ENCODE measurements around the gene ITGA11.

Gene ITGA11

DNA sequence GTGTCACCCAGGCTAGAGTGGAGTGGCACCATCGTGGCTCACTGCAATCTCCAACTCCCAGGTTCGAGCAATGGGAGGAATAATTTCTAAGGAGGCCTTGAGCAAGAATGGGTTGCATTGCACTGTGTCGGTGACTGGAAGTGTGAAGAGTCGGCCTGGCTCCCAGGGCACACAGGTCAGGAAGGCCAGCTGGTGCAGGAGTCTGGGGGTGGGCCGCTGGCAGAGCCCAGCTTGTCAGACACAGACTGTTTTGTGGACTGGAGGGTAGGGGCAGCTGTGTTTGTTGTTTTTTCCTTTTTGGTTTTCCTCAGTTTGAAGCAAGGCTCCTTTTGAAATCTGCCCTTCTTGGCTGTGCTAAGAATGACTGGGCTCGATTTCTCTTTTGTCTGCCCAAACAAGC, 66.2 kb downstream of the ITGA11 start:
- H3K9me3 ChIP-seq (ENCODE audit: control insufficient read depth in 1 of 2, low read length in 2 of 2): no peaks in the 10 kb centered on the region

DNA sequence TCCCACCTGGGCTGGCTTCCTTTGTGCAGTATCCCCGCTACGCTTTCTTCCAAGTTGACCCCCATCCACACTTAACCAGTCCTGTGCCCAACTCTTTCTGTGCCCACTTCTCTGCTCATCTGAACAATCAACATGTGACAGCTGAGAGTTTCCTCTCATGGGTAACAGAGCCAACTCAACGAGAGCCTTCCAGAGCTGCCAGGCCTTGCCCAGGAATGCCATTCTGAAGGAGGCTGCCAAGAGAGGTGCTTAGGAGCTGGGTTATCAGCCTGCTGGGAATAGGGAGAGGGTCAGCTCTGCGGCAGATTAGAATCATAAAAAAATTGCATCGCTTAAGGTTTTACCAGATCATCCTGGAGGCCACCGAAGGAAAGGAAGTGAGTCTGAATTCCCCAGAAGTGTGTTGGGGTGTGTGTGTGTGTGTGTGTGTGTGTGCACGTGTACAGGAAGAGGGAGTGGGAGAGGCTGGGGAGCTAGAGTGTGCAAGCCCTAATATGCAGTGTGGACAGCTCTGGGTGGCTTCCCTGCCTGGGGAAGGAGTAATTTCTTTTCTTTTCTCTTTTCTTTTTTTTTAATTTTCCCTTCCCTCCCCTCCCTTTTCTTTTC, 66.7 kb downstream of the ITGA11 start:
- no peak overlapping the region for H3K4me3 ChIP-seq (ENCODE audit: low read depth in 1 of 2, low read length in 2 of 2)
- H3K36me3 ChIP-seq (ENCODE audit: control insufficient read depth in 1 of 2, insufficient read depth in 2 of 2, low read length in 2 of 2): no peaks in the 10 kb centered on the region
- no peaks in the 10 kb centered on the region for H3K9me3 ChIP-seq (ENCODE audit: control insufficient read depth in 1 of 2, low read length in 2 of 2)
- H3K27ac ChIP-seq (ENCODE audit: low read length): no peak overlapping the region
- peaks cover 12 to 18% of the 10 kb centered on the region in 2 donors for H3K4me1 ChIP-seq (ENCODE audit: control insufficient read depth in 1 of 2, insufficient read depth in 2 of 2, low read length in 2 of 2)
- no peaks in the 10 kb centered on the region for H3K27me3 ChIP-seq (ENCODE audit: low read depth, low read length)

More for the DNA sequence above, 66.2 kb downstream of the ITGA11 start:
- H3K27me3 ChIP-seq (ENCODE audit: low read depth, low read length): no peaks in the 10 kb centered on the region
- H3K27ac ChIP-seq (ENCODE audit: low read length): no peak overlapping the region
- peaks cover 12 to 18% of the 10 kb centered on the region in 2 donors for H3K4me1 ChIP-seq (ENCODE audit: control insufficient read depth in 1 of 2, insufficient read depth in 2 of 2, low read length in 2 of 2)
- no peak overlapping the region for H3K4me3 ChIP-seq (ENCODE audit: low read depth in 1 of 2, low read length in 2 of 2)
- no peaks in the 10 kb centered on the region for H3K36me3 ChIP-seq (ENCODE audit: control insufficient read depth in 1 of 2, insufficient read depth in 2 of 2, low read length in 2 of 2)

DNA sequence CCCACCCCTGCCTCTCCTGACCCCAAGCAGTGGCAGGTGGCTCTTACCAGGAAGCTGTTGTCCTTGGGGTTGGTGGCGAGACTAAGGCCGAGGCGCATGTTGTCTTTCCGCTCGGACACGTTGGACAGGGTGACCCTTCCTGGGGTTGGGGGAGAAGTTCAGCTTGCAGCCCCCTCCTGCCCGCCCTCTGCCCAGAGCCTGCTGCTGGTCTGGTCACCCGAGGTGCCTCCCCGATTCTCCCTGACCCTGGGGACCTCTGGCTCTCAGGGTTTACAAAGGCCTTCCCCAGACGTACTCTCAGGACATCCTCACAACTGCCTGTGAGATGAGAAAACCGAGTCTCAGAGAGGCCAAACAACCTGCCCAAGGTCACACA, 67.3 kb downstream of the ITGA11 start:
- Histone ChIP-seq H3K36me3 (ENCODE audit: control insufficient read depth in 1 of 2, insufficient read depth in 2 of 2, low read length in 2 of 2) (no peaks in the 10 kb centered on the region), H3K4me3 (ENCODE audit: low read depth in 1 of 2, low read length in 2 of 2) (no peak overlapping the region), H3K27ac (ENCODE audit: low read length) (no peak overlapping the region), H3K4me1 (ENCODE audit: control insufficient read depth in 1 of 2, insufficient read depth in 2 of 2, low read length in 2 of 2) (peaks cover 12 to 18% of the 10 kb centered on the region in 2 donors), H3K27me3 (ENCODE audit: low read depth, low read length) (no peaks in the 10 kb centered on the region), H3K9me3 (ENCODE audit: control insufficient read depth in 1 of 2, low read length in 2 of 2) (no peaks in the 10 kb centered on the region)

DNA sequence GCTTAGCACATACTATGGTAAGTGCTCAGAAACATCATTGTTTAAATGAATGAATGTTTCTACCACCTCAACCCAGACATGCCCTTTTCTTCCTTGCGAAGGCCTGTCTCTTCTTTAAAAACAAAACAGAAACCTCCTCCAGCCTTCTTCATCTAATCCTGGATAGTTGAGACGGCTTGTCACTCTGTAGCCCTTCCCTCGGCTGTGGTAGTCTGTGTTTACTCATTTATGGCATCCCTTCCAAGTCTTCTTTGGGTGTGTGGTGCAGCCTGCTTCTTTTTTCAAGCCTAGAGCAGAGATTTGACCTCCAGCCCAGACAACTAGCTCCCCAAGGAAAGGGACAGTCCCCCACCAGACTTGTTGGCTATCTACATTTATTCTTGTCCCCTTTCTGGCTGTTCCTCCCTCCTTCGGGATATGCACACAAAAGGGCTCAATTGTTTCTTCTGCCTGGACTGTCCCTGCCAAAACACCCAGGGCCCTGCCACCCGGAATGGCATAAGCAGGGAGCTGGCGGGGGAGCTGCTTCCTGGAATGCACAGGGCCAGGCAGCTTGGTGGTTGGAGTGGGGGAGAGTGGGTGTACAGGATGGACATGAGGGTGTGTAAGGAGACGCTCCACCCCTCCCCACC, 67.8 kb downstream of the ITGA11 start:
- Histone ChIP-seq H3K9me3 (ENCODE audit: control insufficient read depth in 1 of 2, low read length in 2 of 2) (no peaks in the 10 kb centered on the region), H3K27me3 (ENCODE audit: low read depth, low read length) (no peaks in the 10 kb centered on the region), H3K4me3 (ENCODE audit: low read depth in 1 of 2, low read length in 2 of 2) (no peak overlapping the region), H3K4me1 (ENCODE audit: control insufficient read depth in 1 of 2, insufficient read depth in 2 of 2, low read length in 2 of 2) (peaks cover 12 to 18% of the 10 kb centered on the region in 2 donors), H3K27ac (ENCODE audit: low read length) (no peak overlapping the region), H3K36me3 (ENCODE audit: control insufficient read depth in 1 of 2, insufficient read depth in 2 of 2, low read length in 2 of 2) (no peaks in the 10 kb centered on the region)

DNA sequence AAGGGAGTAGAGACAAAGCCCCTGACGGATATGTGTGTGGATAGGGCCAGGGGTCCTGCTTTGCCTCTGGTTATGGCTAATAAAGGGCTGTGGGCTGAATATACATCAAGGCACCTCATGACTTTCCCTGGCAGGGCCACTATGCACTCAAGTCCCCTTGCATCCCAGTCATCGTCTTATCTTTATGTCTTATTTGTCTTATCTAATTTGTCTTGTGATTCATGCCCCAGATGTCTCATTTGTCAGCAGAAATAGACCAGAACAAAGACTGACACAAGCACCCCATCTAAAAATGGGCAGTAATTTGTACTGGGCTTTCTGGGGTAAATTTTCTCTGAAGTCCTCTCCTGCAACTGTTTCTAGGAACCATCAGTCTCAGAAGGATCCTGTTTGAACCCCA, 68.6 kb downstream of the ITGA11 start:
- peaks cover 12 to 18% of the 10 kb centered on the region in 2 donors for H3K4me1 ChIP-seq (ENCODE audit: control insufficient read depth in 1 of 2, insufficient read depth in 2 of 2, low read length in 2 of 2)
- H3K27me3 ChIP-seq (ENCODE audit: low read depth, low read length): no peaks in the 10 kb centered on the region
- H3K9me3 ChIP-seq (ENCODE audit: control insufficient read depth in 1 of 2, low read length in 2 of 2): no peaks in the 10 kb centered on the region
- no peak overlapping the region for H3K4me3 ChIP-seq (ENCODE audit: low read depth in 1 of 2, low read length in 2 of 2)
- no peaks in the 10 kb centered on the region for H3K36me3 ChIP-seq (ENCODE audit: control insufficient read depth in 1 of 2, insufficient read depth in 2 of 2, low read length in 2 of 2)
- H3K27ac ChIP-seq (ENCODE audit: low read length): no peak overlapping the region

DNA sequence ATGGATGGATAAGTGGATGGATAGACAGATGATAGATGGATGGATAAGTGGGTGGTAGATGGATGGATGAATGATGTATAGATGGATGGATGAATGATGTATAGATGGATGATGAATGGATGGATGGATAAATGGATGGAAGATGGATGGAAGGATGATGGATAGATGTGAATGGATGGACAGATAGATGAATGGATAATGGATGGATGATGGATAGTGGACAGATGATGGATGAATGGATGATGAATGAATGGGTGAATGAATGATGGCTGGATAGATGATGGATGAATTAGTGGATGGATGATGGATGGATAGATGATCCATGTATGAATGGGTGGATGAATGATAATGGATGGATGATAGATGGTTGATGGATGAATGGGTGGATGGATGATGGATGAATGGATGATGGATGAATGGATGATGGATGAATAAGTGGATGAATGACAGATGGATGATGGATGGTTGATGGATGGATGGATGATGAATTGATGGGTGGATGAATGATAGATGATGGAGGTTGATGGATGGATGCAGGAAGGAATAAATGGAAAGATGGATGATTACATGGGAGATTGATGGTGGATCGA, 69.3 kb downstream of the ITGA11 start:
- Histone ChIP-seq H3K36me3 (ENCODE audit: control insufficient read depth in 1 of 2, insufficient read depth in 2 of 2, low read length in 2 of 2) (no peaks in the 10 kb centered on the region), H3K27me3 (ENCODE audit: low read depth, low read length) (no peaks in the 10 kb centered on the region), H3K4me1 (ENCODE audit: control insufficient read depth in 1 of 2, insufficient read depth in 2 of 2, low read length in 2 of 2) (peaks cover 12 to 18% of the 10 kb centered on the region in 2 donors), H3K9me3 (ENCODE audit: control insufficient read depth in 1 of 2, low read length in 2 of 2) (no peaks in the 10 kb centered on the region), H3K27ac (ENCODE audit: low read length) (no peak overlapping the region), H3K4me3 (ENCODE audit: low read depth in 1 of 2, low read length in 2 of 2) (no peak overlapping the region)

DNA sequence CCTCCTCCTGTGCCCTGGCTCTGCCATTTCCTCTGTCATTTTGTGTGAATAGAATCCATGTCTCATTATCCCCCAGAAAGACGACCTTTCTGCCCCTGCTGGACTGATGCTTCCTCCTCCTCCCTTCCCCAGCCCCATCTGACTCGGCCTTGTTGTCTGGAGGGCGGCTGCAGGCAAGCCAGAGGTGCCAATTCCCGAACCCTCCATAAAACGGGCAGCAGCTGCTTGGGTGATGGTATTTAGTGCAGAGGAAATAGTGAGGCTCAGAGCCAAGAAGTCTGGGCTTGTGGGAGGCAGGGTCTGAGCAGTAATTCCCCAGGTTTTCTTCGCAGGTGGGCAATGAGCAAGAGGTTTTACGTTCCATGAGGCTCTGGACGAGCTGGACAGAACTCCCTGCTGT, 71.2 kb downstream of the ITGA11 start:
- no peak overlapping the region for H3K27ac ChIP-seq (ENCODE audit: low read length)
- no peaks in the 10 kb centered on the region for H3K27me3 ChIP-seq (ENCODE audit: low read depth, low read length)
- H3K4me3 ChIP-seq (ENCODE audit: low read depth in 1 of 2, low read length in 2 of 2): no peak overlapping the region
- H3K9me3 ChIP-seq (ENCODE audit: control insufficient read depth in 1 of 2, low read length in 2 of 2): peaks cover 0 to 10% of the 10 kb centered on the region in 2 donors
- peaks cover 12 to 18% of the 10 kb centered on the region in 2 donors for H3K4me1 ChIP-seq (ENCODE audit: control insufficient read depth in 1 of 2, insufficient read depth in 2 of 2, low read length in 2 of 2)
- H3K36me3 ChIP-seq (ENCODE audit: control insufficient read depth in 1 of 2, insufficient read depth in 2 of 2, low read length in 2 of 2): no peaks in the 10 kb centered on the region

DNA sequence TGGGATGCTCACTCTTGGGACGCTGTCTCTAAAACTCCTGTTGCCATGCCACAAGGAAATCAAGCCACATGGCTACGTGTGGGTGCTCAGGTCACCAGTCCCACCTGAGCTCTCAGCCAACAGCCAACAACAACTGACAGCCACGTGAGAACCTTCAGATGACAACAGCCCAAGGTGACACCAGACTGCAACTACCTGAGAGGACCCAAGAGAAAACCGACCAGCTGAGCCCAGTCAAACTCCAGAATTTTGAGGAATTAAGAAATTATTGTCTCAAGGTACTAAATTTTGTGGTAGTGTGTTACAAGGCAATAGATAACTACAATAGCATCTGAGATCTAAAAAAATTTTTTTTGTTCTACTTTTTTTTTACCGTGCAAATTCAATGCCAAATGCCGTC, 75.2 kb downstream of the ITGA11 start:
- peaks cover 0 to 3% of the 10 kb centered on the region in 2 donors for H3K36me3 ChIP-seq (ENCODE audit: control insufficient read depth in 1 of 2, insufficient read depth in 2 of 2, low read length in 2 of 2)
- H3K4me1 ChIP-seq (ENCODE audit: control insufficient read depth in 1 of 2, insufficient read depth in 2 of 2, low read length in 2 of 2): peaks cover 0 to 4% of the 10 kb centered on the region in 2 donors
- H3K27me3 ChIP-seq (ENCODE audit: low read depth, low read length): no peaks in the 10 kb centered on the region
- H3K4me3 ChIP-seq (ENCODE audit: low read depth in 1 of 2, low read length in 2 of 2): no peak overlapping the region
- peaks cover 0 to 10% of the 10 kb centered on the region in 2 donors for H3K9me3 ChIP-seq (ENCODE audit: control insufficient read depth in 1 of 2, low read length in 2 of 2)
- no peak overlapping the region for H3K27ac ChIP-seq (ENCODE audit: low read length)

DNA sequence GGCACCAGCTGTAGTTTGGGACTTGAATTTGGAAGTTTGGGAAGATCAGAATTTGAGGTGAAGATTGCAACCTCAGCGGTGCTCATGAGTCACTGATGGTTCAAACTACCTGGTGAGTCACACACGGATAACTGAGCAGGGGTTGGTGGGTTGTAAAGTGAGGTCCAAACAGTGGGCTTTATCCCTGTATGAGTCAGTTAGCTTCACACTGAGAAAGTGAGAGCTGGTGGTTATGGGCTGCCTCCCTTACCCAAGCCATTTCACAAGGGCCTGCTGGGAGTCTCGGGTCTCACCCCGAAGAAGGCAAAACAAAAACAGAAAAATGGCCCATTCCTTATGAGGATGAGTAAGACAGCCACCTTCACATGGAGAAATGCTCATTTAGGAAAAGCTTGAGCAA, 77.0 kb downstream of the ITGA11 start:
- Histone ChIP-seq H3K27ac (ENCODE audit: low read length) (no peak overlapping the region), H3K36me3 (ENCODE audit: control insufficient read depth in 1 of 2, insufficient read depth in 2 of 2, low read length in 2 of 2) (peaks cover 0 to 3% of the 10 kb centered on the region in 2 donors)

DNA sequence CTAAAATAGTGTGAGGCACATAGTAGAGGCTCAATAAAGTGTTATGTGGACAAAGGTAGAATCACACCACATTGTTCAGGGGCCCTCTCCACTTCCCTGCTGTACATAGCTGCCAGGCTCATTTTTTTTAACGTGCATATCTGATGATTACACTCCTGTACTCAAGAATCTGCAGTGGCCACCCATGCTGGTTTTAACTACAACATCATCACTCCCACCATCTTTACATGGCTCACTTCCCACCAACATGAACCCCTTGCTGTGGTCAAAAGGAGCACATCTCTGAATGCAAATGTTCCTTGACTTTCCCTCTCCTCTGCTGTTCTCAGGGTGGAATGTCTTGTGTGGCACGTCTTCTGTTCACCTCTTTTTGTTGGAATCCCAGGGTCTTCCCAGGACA, 77.7 kb downstream of the ITGA11 start:
- Histone ChIP-seq H3K4me3 (ENCODE audit: low read depth in 1 of 2, low read length in 2 of 2) (no peak overlapping the region), H3K9me3 (ENCODE audit: control insufficient read depth in 1 of 2, low read length in 2 of 2) (peaks cover 0 to 10% of the 10 kb centered on the region in 2 donors), H3K27ac (ENCODE audit: low read length) (no peak overlapping the region), H3K27me3 (ENCODE audit: low read depth, low read length) (no peaks in the 10 kb centered on the region), H3K36me3 (ENCODE audit: control insufficient read depth in 1 of 2, insufficient read depth in 2 of 2, low read length in 2 of 2) (peaks cover 0 to 3% of the 10 kb centered on the region in 2 donors), H3K4me1 (ENCODE audit: control insufficient read depth in 1 of 2, insufficient read depth in 2 of 2, low read length in 2 of 2) (peaks cover 0 to 4% of the 10 kb centered on the region in 2 donors)

More for the DNA sequence above, 77.0 kb downstream of the ITGA11 start:
- no peak overlapping the region for H3K4me3 ChIP-seq (ENCODE audit: low read depth in 1 of 2, low read length in 2 of 2)
- H3K4me1 ChIP-seq (ENCODE audit: control insufficient read depth in 1 of 2, insufficient read depth in 2 of 2, low read length in 2 of 2): peaks cover 0 to 4% of the 10 kb centered on the region in 2 donors
- H3K9me3 ChIP-seq (ENCODE audit: control insufficient read depth in 1 of 2, low read length in 2 of 2): peaks cover 0 to 10% of the 10 kb centered on the region in 2 donors
- H3K27me3 ChIP-seq (ENCODE audit: low read depth, low read length): no peaks in the 10 kb centered on the region

DNA sequence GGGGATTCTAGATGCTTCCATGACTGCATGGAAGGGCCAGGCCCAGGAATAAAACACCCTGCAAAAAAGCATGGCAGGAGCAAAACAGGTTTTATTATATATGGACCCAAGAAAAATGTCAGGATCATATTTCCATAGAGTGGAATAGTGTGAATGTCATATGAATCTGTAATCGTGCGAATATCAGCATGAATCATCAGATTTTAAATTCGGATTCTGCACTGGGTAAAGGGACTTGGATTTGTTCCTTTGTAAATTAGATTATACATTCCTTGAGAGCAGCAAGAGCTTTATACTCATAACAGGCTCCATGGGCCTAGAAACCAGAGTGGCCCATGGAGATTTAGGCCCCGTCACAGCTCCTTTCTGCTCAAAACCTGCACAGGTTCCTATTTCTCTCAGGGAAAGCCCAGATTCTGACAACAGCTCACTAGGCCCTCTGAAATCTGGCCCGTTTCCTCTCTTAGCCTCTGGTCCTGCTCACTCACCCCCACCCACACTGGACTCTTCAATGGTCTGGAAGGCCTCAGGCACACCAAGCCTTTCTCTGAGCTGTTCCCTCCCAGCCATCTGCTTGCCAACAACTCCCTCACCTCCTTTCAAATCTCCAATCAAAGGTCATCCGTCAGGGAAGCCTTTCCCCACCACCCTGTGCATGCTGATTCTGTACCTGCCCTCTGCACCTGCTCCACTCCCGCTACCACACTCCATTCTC, 78.4 kb downstream of the ITGA11 start:
- H3K27ac ChIP-seq (ENCODE audit: low read length): no peak overlapping the region

More for the DNA sequence above, 78.4 kb downstream of the ITGA11 start:
- H3K9me3 ChIP-seq (ENCODE audit: control insufficient read depth in 1 of 2, low read length in 2 of 2): peaks cover 0 to 10% of the 10 kb centered on the region in 2 donors
- H3K4me3 ChIP-seq (ENCODE audit: low read depth in 1 of 2, low read length in 2 of 2): no peak overlapping the region
- no peaks in the 10 kb centered on the region for H3K27me3 ChIP-seq (ENCODE audit: low read depth, low read length)
- peaks cover 0 to 4% of the 10 kb centered on the region in 2 donors for H3K4me1 ChIP-seq (ENCODE audit: control insufficient read depth in 1 of 2, insufficient read depth in 2 of 2, low read length in 2 of 2)
- peaks cover 0 to 3% of the 10 kb centered on the region in 2 donors for H3K36me3 ChIP-seq (ENCODE audit: control insufficient read depth in 1 of 2, insufficient read depth in 2 of 2, low read length in 2 of 2)
